AG08395 (cell line): ENCODE data around the gene MAST1.
"Not testable (repeated sequence)": the region's sequence is repeated elsewhere in the genome, so short reads cannot be mapped to it uniquely, and the experiment has no call there.

Source experiments
- DNase-seq: peaks from one replicate; pipeline ENCODE4 v3.0.0; 2012; ENCODE audit warnings: mixed read lengths, low spot score

MAST1 gene

GRCh38 chr19:12872255-12872654 lies 33.9 kb downstream of the MAST1 start:
- DNase-seq, result no peak

GRCh38 chr19:12872941-12873890 lies 34.9 kb downstream of the MAST1 start:
- peak; percentile 47 for DNase-seq

GRCh38 chr19:12873891-12874745 lies 35.8 kb downstream of the MAST1 start:
- no peak for DNase-seq

GRCh38 chr19:12875086-12875485 lies 36.8 kb downstream of the MAST1 start:
- no peak for DNase-seq

GRCh38 chr19:12880551-12881171 lies 42.3 kb downstream of the MAST1 start:
- peak; percentile 47 for DNase-seq

GRCh38 chr19:12881172-12881808 lies 43.0 kb downstream of the MAST1 start, which contains the start of gene DNASE2:
TSS of gene DNASE2 (minus strand) at chr19:12881449. CDS start at chr19:12881375, 74 bp downstream.
- peak; percentile 99 for DNase-seq

GRCh38 chr19:12882589-12882988 lies 44.3 kb downstream of the MAST1 start:
- no peak for DNase-seq

- DNase-seq, result no peak
These were observed 45.9 kb downstream of the MAST1 start for GRCh38 chr19:12884202-12884601.

- no peak for DNase-seq
These were observed 46.3 kb downstream of the MAST1 start for GRCh38 chr19:12884627-12884925.

GRCh38 chr19:12884926-12885748 lies 46.8 kb downstream of the MAST1 start:
- peak; percentile 52 for DNase-seq

GRCh38 chr19:12885749-12886650 lies 47.7 kb downstream of the MAST1 start:
- DNase-seq, result no peak

GRCh38 chr19:12886651-12886968 lies 48.3 kb downstream of the MAST1 start:
- DNase-seq, result no peak

GRCh38 chr19:12886969-12887747 lies 48.8 kb downstream of the MAST1 start, which contains the start of gene KLF1:
TSS of gene KLF1 (minus strand) at chr19:12887201. CDS start at chr19:12887140, 61 bp downstream.
- no peak for DNase-seq

- no peak for DNase-seq
These were observed 49.8 kb downstream of the MAST1 start for GRCh38 chr19:12888006-12888603.

GRCh38 chr19:12890299-12890786 lies 52.0 kb downstream of the MAST1 start:
- not testable (repeated sequence) for DNase-seq

GRCh38 chr19:12890787-12891552 lies 52.7 kb downstream of the MAST1 start, which contains the start of gene GCDH:
TSS of gene GCDH (plus strand) at chr19:12891160. CDS start at chr19:12891305, 145 bp downstream.
- peak; percentile 99 for DNase-seq

- DNase-seq, result no peak
These were observed 53.3 kb downstream of the MAST1 start for GRCh38 chr19:12891553-12892021.
